Spleen (tissue), 11 donors: ENCODE data around the gene PRX. TPM values are rescaled to one million over a fixed set of nuclear protein-coding genes. Genes with fewer than 3 reads are reported as not detected.
A peak's percentile ranks its signal among the peaks of the same experiment; 100 is the strongest.

Experiments
- DNase-seq: peaks from one replicate; pipeline ENCODE4 v3.0.0-alpha.2; 2020
- H3K27ac ChIP-seq, 8 donors: fragments of 200-600 bp; sonication (generic) in 7 of 8; 1 replicate in 4 of 8; 2 replicates in 4 of 8; pipeline versions ENCODE4 v1.5.0 to v1.8.0; 2016 to 2021; ENCODE audit warnings: inconsistent platforms in 4 of 8, mild to moderate bottlenecking in 4 of 8, moderate library complexity in 1 of 8
- H3K27me3 ChIP-seq, 7 donors: fragments of 200-600 bp; sonication (generic) in 6 of 7; replicated peaks in 1 of 7; 1 replicate in 4 of 7; 2 replicates in 3 of 7; pipeline versions ENCODE4 v1.5.0 to v1.8.0; 2016 to 2021; ENCODE audit warnings: inconsistent platforms in 3 of 7, mild to moderate bottlenecking in 1 of 7
- H3K36me3 ChIP-seq, 6 donors: fragments of 200-600 bp; sonication (generic) in 5 of 6; 1 replicate in 4 of 6; 2 replicates in 2 of 6; pipeline versions ENCODE4 v1.5.0 to v1.8.0; 2016 to 2021; ENCODE audit warnings: inconsistent platforms in 2 of 6
- H3K4me1 ChIP-seq, 6 donors: fragments of 200-600 bp; sonication (generic) in 5 of 6; 1 replicate in 3 of 6; 2 replicates in 3 of 6; pipeline versions ENCODE4 v1.5.0 to v1.8.0; 2016 to 2021; ENCODE audit warnings: inconsistent platforms in 3 of 6
- H3K4me3 ChIP-seq, 8 donors: fragments of 200-600 bp; sonication (generic) in 7 of 8; 1 replicate in 4 of 8; 2 replicates in 4 of 8; pipeline versions ENCODE4 v1.5.0 to v1.8.0; 2016 to 2021; ENCODE audit warnings: inconsistent platforms in 4 of 8, mild to moderate bottlenecking in 4 of 8, moderate library complexity in 2 of 8
- H3K9me3 ChIP-seq, 8 donors: fragments of 200-600 bp; sonication (generic) in 7 of 8; 1 replicate in 4 of 8; 2 replicates in 4 of 8; pipeline versions ENCODE4 v1.5.0 to v1.8.0; 2016 to 2021; ENCODE audit warnings: inconsistent platforms in 4 of 8
- CTCF ChIP-seq, 11 experiments: fragments of 200-600 bp in 7 of 11; fragments of 450-650 bp in 4 of 11; sonication (generic) in 4 of 11; IDR thresholded peaks in 8 of 11; conservative IDR thresholded peaks in 3 of 11; 1 replicate in 7 of 11; 2 replicates in 4 of 11; pipeline versions ENCODE4 v1.4.0 to v1.8.0; 2016 to 2021; ENCODE audit warnings: antibody characterized with exemption in 11 of 11, inconsistent platforms in 4 of 11, mild to moderate bottlenecking in 1 of 11
- POLR2A ChIP-seq, 3 donors: fragments of 450-650 bp; IDR thresholded peaks; one replicate each; pipeline ENCODE4 v1.5.1; 2017; ENCODE audit warnings: antibody characterized with exemption in 3 of 3, mild to moderate bottlenecking in 1 of 3
- POLR2AphosphoS5 ChIP-seq, 3 donors: sonication (generic); formaldehyde crosslinking; IDR thresholded peaks; one replicate each; pipeline ENCODE4 v1.5.1; 2017; ENCODE audit warnings: antibody characterized with exemption in 3 of 3
- WGBS, 5 donors: extraction: QIAGEN DNeasy Blood & Tissue Kit in 3 of 5; methylation state at CpG; one replicate each; pipeline versions ENCODE4 v1.1.5 to v1.1.7; 2013 to 2018; 5-methylcytosine and 5-hydroxymethylcytosine counted together
- intact Hi-C: fragments of 100-400 bp; cut with DNase I; formaldehyde crosslinking; loops from one replicate; pipeline ENCODE4 v1.15.0; 2023; ENCODE audit warnings: low total_unique reads
- polyA plus RNA-seq, 3 donors: library from polyadenylated mRNA; stranded (reverse); fragments of 200-250 nt; gene quantifications; one replicate each; pipeline ENCODE4 v1.2.1, GENCODE V29; 2013
- total RNA-seq, 7 donors: library from RNA; depleted of rRNA in 3 of 7; stranded (reverse); fragments of >200 nt in 3 of 7; fragmentation: NEBNext Ultra II Directional in 4 of 7; extraction: Animal tissue kit (Norgen Biotek cat#: 25700) in 4 of 7; gene quantifications; one replicate each; pipeline versions ENCODE4 v1.1.0 to v1.2.1, GENCODE V29; 2016 to 2021
- donor health status: healthy with polysubstance abuse.
- donor health status: DM: no; HTN: no; CAD: no; lungs with moderate emphysema.
- donor health status: DM: no; HTN: no; CAD: no.
- donor health status: Bipolar disorder and iron deficiency.
- donor health status: healthy.
- donor health status: DM: no; HTN: no; CAD: no.
- donor health status: DM: yes; HTN: yes; CAD: no.

The PRX gene
- total and polyA plus RNA-seq, 10 donors = 0.50 to 3.4 (median 2.1) TPM

DNA sequence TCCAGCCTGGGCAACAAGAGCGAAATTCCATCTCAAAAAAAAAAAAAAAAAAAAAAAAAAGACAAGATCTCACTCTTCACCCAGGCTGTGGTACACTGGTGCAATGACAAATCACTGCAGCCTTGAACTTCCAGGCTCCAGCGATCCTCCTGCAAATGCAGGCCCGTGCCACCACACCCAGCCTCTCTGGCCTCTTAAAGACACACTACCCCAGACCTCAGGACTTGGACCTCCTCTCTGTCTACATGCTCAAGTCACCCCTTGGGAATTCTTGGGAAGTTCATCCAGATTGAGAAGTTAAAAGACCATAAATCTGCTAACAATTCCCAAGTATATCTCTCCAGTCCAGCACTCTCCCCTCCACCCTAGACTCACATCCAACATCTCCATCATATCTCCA lies 12.6 kb downstream of the PRX start:
- no peaks in the 10 kb centered on the region for H3K9me3 ChIP-seq
- peaks cover 0 to 4% (median 0%) of the 10 kb centered on the region in 6 donors for H3K36me3 ChIP-seq
- no peak for DNase-seq
- 51 to 78% (median 70%) methylated on average over 2 to 3 of the region's 3 CpGs for WGBS, 5 donors
- H3K4me3 ChIP-seq = no peak overlapping the region
- intact Hi-C loops = no loop called here
- no peak overlapping the region for H3K27ac ChIP-seq
- TF ChIP-seq POLR2AphosphoS5 (IDR thresholded peaks at IDR 0.05) = no peak
- TF ChIP-seq CTCF (IDR thresholded peaks at IDR 0.05 in 8 of 11, conservative IDR thresholded peaks at IDR 0.05 in 3 of 11) = no peak
- no peak for TF ChIP-seq POLR2A (IDR thresholded peaks at IDR 0.05)
- H3K4me1 ChIP-seq = peaks cover 0 to 37% (median 17%) of the 10 kb centered on the region in 6 donors
- H3K27me3 ChIP-seq = peaks cover 0 to 9% (median 0%) of the 10 kb centered on the region in 7 donors

DNA sequence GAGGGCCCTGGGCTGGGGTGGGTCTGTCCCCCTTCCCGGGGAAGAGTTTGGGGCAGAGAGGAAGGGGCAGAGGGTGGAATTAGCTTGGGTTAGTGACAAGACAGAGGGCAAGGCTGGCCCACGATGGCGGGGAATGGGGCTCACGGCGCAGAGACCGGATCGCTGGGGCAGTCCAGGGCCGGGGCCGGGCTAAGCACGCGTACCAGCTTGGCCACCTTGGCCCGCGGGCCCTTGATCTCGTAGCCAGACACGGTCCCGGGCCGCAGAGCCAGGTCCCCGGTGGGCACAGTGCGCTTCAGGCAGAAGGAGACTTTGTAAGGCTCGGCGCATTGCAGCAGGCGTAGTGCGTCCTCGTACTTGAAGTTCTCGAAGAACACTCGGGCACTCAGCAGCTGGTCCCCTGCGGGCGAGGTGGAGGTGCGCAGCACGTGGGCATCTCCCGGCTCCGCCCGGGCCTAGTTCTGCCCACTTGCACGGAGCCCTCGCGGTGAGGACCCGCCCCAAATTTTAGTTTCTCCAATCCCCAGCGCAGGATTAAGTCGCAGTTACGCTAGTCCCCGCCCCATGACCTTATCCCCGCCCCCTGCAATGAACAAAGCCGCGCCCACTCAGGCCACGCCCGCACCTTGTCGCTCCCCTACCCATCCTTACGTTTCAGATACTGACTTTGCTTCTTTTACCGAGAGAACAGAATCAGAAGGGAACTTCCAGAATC lies 14.6 kb downstream of the PRX start:
- Histone ChIP-seq H3K27me3 (peaks cover 0 to 9% (median 0%) of the 10 kb centered on the region in 7 donors), H3K27ac (no peak overlapping the region), H3K36me3 (peaks cover 0 to 4% (median 0%) of the 10 kb centered on the region in 6 donors), H3K4me1 (peaks cover 0 to 23% (median 11%) of the 10 kb centered on the region in 6 donors), H3K4me3 (peak overlapping the region in 1 of 8 donors; percentile 42), H3K9me3 (no peaks in the 10 kb centered on the region)
- DNase-seq = no peak
- 42 to 52% (median 42%) methylated on average over 44 to 49 of the region's 49 CpGs for WGBS, 5 donors
- intact Hi-C loops = no loop called here
- TF ChIP-seq CTCF (IDR thresholded peaks at IDR 0.05 in 8 of 11, conservative IDR thresholded peaks at IDR 0.05 in 3 of 11) (no peak), POLR2A (IDR thresholded peaks at IDR 0.05) (no peak), POLR2AphosphoS5 (IDR thresholded peaks at IDR 0.05) (no peak)

DNA sequence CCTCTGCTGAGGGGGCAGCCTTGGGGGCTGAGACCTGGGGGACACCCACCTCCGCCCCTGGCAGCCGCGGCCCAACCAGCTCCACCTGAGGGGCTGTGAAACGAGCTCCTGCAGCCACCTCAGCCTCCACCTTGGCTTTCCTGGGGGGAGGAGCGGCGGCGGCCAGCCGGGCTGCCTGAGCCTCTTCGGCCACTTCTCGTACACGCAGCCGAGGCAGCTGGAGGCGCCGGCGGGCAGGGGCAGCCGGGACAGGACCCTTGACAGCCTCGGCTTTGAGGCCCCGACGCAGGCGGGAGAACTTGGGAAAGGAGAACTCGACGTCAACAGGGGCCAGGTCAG lies 15.6 kb downstream of the PRX start:
- Histone ChIP-seq H3K9me3 (no peaks in the 10 kb centered on the region), H3K4me3 (no peak overlapping the region), H3K36me3 (peaks cover 0 to 4% (median 0%) of the 10 kb centered on the region in 6 donors), H3K27ac (no peak overlapping the region), H3K27me3 (peaks cover 0 to 9% (median 0%) of the 10 kb centered on the region in 7 donors), H3K4me1 (peaks cover 0 to 13% (median 4%) of the 10 kb centered on the region in 6 donors)
- intact Hi-C loops = no loop called here
- WGBS, 5 donors = 94 to 98% (median 95%) methylated on average over 10 to 22 of the region's 22 CpGs
- DNase-seq = no peak
- TF ChIP-seq POLR2AphosphoS5 (IDR thresholded peaks at IDR 0.05) (no peak), CTCF (IDR thresholded peaks at IDR 0.05 in 8 of 11, conservative IDR thresholded peaks at IDR 0.05 in 3 of 11) (no peak), POLR2A (IDR thresholded peaks at IDR 0.05) (no peak)

GRCh38 chr19:40396886-40397567 lies 16.2 kb downstream of the PRX start:
- peaks cover 0 to 4% (median 0%) of the 10 kb centered on the region in 6 donors for H3K36me3 ChIP-seq
- H3K9me3 ChIP-seq = no peaks in the 10 kb centered on the region
- TF ChIP-seq POLR2AphosphoS5 (IDR thresholded peaks at IDR 0.05) (no peak), POLR2A (IDR thresholded peaks at IDR 0.05) (no peak), CTCF (IDR thresholded peaks at IDR 0.05 in 8 of 11, conservative IDR thresholded peaks at IDR 0.05 in 3 of 11) (no peak)
- H3K4me1 ChIP-seq = peaks cover 0 to 13% (median 4%) of the 10 kb centered on the region in 6 donors
- DNase-seq = no peak
- no peak overlapping the region for H3K4me3 ChIP-seq
- WGBS, 5 donors = 89 to 100% (median 90%) methylated on average over 2 to 20 of the region's 20 CpGs
- intact Hi-C loops = no loop called here
- no peak overlapping the region for H3K27ac ChIP-seq
- peaks cover 0 to 9% (median 0%) of the 10 kb centered on the region in 7 donors for H3K27me3 ChIP-seq
